Activated CD8-positive, alpha-beta memory T cell treated with anti-CD3 and anti-CD28 coated beads for 36 hours (primary cell): ENCODE measurements around the gene ANKRD45. TPM values are rescaled to one million over a fixed set of nuclear protein-coding genes. Genes with fewer than 3 reads are reported as not detected.
"Not testable (repeated sequence)": the region's sequence is repeated elsewhere in the genome, so short reads cannot be mapped to it uniquely, and the experiment has no call there.

Experiments
- CTCF ChIA-PET: fragments of 350-600 bp; sonication (Branson Sonifier 250); formaldehyde crosslinking; loops from one replicate; lab custom pipeline; 2021; ENCODE audit warnings: antibody characterized with exemption; lab: Charles Lee
- POLR2A ChIA-PET: fragments of 350-600 bp; sonication (Branson Sonifier 250); formaldehyde crosslinking; loops from one replicate; lab custom pipeline; 2021; ENCODE audit warnings: antibody characterized with exemption; lab: Charles Lee
- total RNA-seq, 2 experiments: library from RNA; stranded (reverse); gene quantifications; one replicate each; pipeline ENCODE4 v1.2.3, GENCODE V29; 2021

Gene ANKRD45
- total RNA-seq, 2 experiments from 2014 or later = not detected

DNA sequence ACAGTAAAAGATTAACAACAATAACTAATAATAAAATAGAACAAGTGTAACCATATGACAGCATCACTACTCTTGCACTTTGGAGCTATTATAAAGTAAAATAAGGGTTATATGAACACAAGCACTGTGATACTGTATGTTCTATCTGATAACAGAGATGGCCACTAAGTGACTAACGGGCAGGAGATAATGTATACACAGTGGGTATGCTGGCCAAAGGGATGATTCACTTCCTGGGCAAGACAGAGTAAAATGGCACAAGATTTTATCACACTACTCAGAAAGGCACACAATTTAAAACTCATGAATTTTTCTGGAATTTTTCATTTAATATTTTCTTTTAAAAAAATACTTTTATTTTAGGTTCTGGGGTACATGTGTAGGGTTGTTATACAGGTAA lies 79.1 kb downstream of the ANKRD45 start:
- POLR2A ChIA-PET = no interaction called here
- CTCF ChIA-PET = no interaction called here

DNA sequence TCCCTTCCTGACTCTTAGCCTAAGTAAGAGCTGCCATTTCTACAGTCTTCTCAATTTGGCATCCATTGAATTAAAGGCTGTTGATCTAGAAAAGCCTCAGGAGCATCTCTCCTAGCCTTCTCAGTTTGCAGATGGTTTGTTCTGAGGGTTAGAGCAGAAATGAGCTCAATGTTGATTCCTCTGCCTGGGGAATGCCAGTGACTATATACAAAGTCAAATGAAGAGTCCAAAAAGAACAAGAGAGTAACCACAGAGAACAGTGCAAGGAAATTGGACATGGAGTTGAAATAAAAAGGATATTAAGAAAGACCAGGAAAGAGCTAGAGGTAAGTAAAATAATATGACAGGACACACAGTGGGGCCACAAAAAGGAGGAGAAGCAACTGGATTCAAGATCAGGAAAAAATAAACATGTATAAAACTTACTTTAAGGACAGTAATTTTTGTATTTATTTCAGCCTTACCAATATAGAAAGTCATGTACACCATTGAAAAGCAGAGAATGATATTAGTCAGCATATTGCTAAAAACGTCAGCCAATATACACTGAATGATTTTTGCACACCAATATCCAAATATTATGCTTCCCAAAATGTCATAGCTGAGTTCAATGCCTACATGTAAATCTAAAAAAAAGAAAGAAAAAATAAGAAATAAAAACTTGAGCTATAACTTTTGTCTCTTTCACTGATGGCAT lies 88.1 kb downstream of the ANKRD45 start:
- ChIA-PET POLR2A (interaction anchor here (0.5 kb wide), 1 partner anchor 243 kb away, joined by 3 read pairs; no protein-coding TSS in a partner anchor), CTCF (interaction anchor here (1.4 kb wide), 1 partner anchor 150 kb away, joined by 4 read pairs; no protein-coding TSS in a partner anchor)

- ChIA-PET POLR2A (interaction anchor here (0.5 kb wide), 1 partner anchor 243 kb away, joined by 3 read pairs; no protein-coding TSS in a partner anchor), CTCF (interaction anchor here (0.9 kb wide), 1 partner anchor 93 kb away, joined by 3 read pairs; no protein-coding TSS in a partner anchor)
These were observed 89.0 kb downstream of the ANKRD45 start for GRCh38 chr1:173580658-173581057.

GRCh38 chr1:173580071-173580470 lies 89.6 kb downstream of the ANKRD45 start:
- POLR2A ChIA-PET = no interaction called here
- CTCF ChIA-PET = interaction anchor here (0.9 kb wide), 1 partner anchor 94 kb away, joined by 3 read pairs; no protein-coding TSS in a partner anchor

DNA sequence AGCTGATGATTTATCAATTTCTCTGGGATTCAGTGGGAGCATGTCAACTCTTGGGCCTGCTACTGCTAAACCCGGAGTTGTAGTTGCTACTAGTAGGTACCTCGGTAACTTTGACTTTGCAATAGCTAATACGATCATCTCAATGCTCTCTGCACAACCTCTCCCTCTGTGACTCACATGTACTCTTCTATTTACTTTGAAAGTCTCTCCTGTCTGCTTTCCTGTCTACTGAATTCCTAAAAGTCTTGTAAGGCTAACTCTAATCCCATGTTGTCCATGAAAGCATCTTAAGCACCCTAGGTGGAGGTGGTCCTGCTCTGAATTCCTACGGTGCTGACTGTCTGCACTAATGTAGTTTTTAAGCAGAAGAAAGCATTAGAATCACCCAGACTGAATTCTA lies 96.1 kb downstream of the ANKRD45 start:
- POLR2A ChIA-PET = no interaction called here

GRCh38 chr1:173572201-173572873 lies 97.3 kb downstream of the ANKRD45 start:
- POLR2A ChIA-PET = no interaction called here
- CTCF ChIA-PET = no interaction called here

More for the DNA sequence above, 96.1 kb downstream of the ANKRD45 start:
- CTCF ChIA-PET = no interaction called here

- ChIA-PET CTCF (no interaction called here), POLR2A (no interaction called here)
These were observed 99.2 kb downstream of the ANKRD45 start for GRCh38 chr1:173570370-173571007.

DNA sequence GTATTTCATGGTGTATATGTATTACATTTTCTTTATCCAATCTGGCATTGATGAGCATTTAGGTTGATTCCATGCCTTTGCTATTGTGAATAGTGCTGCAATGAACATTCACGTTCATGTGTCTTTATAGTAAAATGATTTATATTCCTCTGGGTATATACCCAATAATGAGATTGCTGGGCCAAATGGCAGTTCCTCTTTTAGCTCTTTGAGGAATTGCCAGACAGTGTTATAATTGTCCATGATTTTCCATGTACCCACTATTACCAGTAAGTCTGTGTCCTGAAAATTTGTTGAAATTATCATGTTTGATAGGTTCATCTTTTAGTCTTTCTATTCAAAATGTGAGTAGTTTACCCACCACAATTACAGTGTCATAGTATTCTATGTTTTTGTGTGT lies 101.2 kb downstream of the ANKRD45 start:
- ChIA-PET CTCF (no interaction called here), POLR2A (no interaction called here)

DNA sequence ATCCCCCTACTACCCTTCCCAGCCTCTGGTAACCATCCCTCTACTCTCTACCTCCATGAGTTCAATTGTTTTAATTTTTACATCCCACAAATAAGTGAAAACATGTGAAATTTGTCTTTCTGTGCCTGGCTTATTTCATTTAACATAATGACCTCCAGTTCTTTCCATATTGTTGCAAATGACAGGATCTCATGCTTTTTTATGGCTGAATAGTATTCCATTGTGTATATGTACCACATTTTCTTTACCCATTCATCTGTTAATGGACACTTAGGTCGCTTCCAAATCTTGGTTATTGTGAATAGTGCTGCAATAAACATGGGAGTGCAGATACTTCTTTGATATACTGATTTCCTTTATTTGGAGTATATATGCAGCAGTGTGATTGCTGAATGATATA lies 105.8 kb downstream of the ANKRD45 start:
- CTCF ChIA-PET = not testable (repeated sequence)
- POLR2A ChIA-PET = interaction anchor here (0.6 kb wide), 1 partner anchor 20 kb away, joined by 4 read pairs; no protein-coding TSS in a partner anchor

DNA sequence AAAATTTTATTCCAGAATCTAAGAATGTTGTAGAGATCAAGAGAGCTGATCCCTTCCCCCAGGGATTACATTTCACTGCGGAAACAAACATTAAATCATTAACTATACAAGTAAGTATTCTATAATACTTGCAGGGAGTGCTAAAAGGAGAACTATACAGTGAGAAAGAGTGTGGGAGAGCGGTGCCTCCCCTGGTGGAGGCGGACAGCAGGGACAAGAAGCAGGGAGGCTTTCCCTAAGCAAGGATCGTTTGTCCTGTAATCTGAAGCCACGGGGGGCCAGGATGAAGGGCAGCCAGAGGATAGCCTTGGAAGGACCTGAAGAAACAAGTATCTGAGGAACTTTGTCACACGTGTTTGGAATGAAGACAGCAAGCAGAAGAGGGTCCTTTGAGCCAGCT lies 106.8 kb downstream of the ANKRD45 start:
- CTCF ChIA-PET = no interaction called here
- POLR2A ChIA-PET = interaction anchor here (0.5 kb wide), 1 partner anchor 853 kb away, joined by 3 read pairs; no protein-coding TSS in a partner anchor

DNA sequence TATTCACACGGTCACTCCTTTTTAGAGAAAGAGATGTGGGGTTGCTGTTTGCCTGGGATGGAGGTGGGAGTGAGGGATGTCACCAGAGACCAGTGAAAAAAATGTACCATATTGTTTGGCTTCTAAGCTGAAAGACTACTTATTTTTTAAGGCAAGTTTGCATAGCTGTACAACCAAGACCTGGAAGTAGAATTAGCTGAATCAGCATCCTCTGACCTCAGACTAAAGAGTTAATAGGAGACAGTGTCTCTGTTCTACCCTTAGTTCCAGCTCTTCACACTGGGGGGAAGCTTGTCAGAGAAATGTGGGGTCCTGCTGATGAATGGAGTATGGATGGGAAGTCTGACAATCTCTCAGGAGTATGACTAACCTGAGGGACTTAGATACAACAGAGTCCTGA lies 108.4 kb downstream of the ANKRD45 start:
- CTCF ChIA-PET = interaction anchor here (0.6 kb wide), 1 partner anchor 498 kb away, joined by 3 read pairs; no protein-coding TSS in a partner anchor
- POLR2A ChIA-PET = no interaction called here

DNA sequence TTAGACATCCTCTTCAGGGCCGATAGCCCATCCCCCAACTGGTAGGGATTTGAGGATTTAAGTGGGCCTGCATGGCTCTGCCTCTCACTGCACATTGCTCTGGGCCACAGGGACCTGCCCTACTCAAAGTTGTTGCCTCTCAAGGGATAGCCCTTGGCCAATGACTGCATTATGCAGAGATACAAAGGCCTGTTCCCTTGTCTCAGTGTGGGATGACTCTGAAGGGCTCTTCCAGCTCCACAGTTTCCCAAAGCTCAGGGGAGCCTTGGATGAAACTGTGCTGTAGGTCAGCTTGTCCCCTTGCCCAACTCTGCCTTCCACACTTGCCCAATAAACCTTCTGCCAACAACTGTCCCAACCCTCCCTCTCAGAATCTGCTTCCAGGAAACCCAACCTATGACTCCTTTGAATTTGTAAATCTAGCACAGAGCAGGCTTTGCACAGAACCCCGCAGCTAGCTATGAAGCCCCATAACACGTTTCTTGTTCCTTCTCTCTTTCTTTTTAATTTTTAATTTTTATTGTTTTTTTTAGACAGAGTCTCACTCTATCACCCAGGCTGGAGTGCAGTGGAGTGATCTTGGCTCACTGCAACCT lies 109.3 kb downstream of the ANKRD45 start:
- CTCF ChIA-PET = no interaction called here
- POLR2A ChIA-PET = no interaction called here

Other genes with a start within 250 kb of the ANKRD45 start
- gene PRDX6, start 192.5 kb downstream of the ANKRD45 start, total RNA-seq = 100 to 1,000 TPM; 148 to 153 TPM
- not detected for gene SLC9C2, start 66.8 kb downstream of the ANKRD45 start, total RNA-seq
- gene TEX50, start 34.5 kb downstream of the ANKRD45 start, total RNA-seq = not detected
- 10 to 100 TPM; 15.9 to 17.0 TPM for gene KLHL20, start 45.1 kb upstream of the ANKRD45 start, total RNA-seq
- 10 to 100 TPM; 46.3 to 49.1 TPM for gene DARS2, start 154.8 kb upstream of the ANKRD45 start, total RNA-seq
- gene CENPL, start 155.0 kb upstream of the ANKRD45 start, total RNA-seq = 10 to 100 TPM; 28.5 to 28.6 TPM
- gene GAS5, start 198.1 kb upstream of the ANKRD45 start, total RNA-seq = 1,000 to 10,000 TPM in 1 of 2 experiments, 100 to 1,000 TPM in 1; 977 to 1,024 TPM
- 1 to 10 TPM; 7.7 to 8.3 TPM for gene ZBTB37, start 198.5 kb upstream of the ANKRD45 start, total RNA-seq
- gene SERPINC1, start 247.5 kb upstream of the ANKRD45 start, total RNA-seq = under 1 TPM in 1 of 2 experiments, not detected in 1; 0.31 TPM